ENCODE results near the gene KCTD21.
"Not testable (repeated sequence)": the region's sequence is repeated elsewhere in the genome, so short reads cannot be mapped to it uniquely, and the experiment has no call there.

Gene KCTD21

DNA sequence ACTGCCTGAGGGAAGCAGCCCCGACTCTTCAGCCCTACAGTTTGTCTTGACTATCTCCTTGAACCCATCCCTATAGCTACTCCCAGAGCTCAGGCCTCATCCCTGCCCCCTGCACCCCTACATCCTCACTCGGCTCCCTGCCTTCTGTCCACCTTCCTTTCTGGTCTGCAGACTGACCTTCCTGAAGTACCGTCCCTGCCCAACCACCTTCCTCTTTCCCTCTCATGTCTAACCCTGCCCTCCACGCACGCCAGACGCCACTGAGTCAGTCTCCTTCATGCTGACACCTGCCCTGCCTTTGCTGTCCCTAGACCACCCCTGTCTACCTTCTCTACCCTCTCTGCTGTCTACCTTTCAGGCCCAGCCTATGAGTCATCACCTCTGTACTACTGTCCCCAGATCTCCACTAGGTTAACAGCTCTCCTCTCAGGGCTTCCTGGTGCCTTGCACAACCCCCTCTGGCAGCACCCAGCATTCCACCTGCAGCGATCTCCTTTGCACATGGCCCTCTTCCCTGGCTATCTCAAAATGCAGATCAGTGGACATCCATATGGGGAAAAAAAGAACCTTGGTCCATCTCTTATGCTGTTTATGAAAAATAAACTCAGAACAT lies 8.9 kb downstream of the KCTD21 start:
- no peak for DNase-seq (ENCODE audit: low read depth in 2 of 2, low spot score in 1 of 2)

DNA sequence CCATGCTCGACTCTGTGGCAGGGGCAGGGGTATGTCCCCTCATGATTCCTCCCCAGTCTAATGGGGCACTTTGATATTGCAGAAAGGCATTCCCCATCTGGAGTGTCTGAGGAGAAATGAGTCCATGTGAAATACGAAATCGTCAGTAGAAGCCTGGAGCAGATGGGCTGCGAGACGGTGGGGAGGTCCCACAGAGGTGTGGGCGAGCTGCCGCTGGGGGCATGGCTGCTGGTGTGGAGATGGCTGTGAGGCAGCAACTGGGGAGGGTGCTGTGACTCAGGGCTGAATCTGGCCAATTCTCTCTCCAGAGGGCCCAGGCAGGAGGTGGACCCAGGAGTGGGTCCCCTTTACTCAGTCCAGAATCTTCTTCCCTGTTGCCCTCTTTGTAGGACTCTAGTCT lies 11.2 kb downstream of the KCTD21 start:
- no peak for DNase-seq (ENCODE audit: low read depth in 2 of 2, low spot score in 1 of 2)

DNA sequence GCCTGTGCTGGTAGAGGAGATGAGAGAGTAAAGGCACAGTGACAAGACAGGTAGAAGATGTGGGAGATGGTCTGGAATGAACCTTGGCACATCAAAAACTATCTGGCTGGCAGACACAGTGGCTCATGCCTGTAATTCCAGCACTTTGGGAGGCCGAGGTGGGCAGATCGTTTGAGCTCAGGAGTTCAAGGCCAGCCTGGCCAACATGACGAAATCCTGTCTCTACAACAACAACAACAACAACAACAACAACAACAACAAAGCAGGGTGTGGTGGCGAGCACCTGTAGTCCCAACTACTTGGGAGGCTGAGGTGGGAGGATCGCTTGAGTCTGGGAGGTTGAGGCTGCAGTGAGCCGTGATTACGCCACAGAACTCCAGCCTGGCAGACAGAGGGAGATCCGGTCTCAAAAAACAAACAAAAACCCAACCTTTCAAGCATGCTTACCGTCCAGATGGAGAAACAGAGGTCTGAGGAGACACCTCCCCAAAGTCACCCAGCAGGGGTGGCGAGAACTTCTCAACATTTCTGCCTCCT lies 11.8 kb downstream of the KCTD21 start:
- no peak for DNase-seq (ENCODE audit: low read depth in 2 of 2, low spot score in 1 of 2)

DNA sequence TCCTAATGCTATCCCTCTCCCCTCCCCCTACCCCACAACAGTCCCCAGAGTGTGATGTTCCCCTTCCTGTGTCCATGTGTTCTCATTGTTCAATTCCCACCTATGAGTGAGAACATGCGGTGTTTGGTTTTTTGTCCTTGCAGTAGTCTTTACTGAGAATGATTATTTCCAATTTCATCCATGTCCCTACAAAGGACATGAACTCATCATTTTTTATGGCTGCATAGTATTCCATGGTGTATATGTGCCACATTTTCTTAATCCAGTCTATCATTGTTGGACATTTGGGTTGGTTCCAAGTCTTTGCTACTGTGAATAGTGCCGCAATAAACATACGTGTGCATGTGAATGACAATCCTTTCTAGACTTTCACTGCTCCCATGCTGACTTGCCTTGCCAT lies 12.6 kb downstream of the KCTD21 start:
- DNase-seq (ENCODE audit: low read depth in 2 of 2, low spot score in 1 of 2), result not testable (repeated sequence)

DNA sequence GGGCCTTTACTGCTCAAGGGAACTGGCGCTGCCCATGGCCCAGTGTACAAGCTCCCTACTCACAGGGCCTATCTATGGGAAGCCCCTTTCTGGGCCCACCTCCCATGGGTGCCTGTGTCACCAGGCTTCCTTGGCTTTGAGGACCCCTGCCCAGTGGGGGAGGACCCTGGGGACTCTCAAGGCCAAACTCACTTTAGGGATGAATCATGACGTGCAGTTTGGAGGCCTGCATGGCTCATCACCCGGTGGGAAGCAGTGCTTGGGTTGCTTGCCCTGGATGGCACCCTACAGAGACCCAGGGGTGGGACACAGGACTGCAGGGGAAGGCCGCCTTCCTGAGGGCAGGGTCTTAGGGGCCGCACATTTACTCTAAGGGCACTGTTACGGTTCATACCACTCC lies 16.5 kb downstream of the KCTD21 start:
- no peak for DNase-seq (ENCODE audit: low read depth in 2 of 2, low spot score in 1 of 2)

DNA sequence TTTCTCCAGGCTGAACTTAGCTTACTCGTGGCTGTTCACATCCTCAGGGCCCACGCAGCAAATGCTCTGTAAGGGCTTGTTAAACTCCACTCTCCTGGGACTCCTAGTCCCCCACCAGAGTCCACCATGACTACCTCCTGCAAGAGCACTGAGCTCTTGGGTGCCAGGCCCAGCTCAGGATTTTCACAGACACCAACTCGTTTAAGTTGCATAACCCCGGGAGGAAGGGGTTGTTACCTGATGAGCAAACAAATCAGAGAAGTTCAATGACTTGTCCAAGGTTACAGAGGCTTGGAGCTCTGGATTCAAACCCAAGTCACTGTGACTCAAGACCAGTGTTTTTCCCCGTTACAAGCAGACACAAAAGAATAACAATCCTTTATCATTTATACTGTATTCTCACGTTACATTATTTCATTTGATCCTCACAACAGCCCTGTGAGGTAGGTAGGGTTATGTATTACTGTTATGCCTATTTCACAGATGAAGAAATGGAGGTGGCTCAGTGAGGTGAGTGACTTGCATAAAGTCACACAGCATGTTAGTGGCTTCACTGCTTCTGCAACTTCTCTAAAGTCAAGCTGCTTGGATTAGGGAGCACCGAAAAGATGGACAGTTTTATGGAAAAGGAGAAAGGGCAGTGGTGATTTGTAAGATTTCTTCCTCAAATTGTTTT lies 17.4 kb downstream of the KCTD21 start:
- DNase-seq (ENCODE audit: low read depth in 2 of 2, low spot score in 1 of 2), result no peak

DNA sequence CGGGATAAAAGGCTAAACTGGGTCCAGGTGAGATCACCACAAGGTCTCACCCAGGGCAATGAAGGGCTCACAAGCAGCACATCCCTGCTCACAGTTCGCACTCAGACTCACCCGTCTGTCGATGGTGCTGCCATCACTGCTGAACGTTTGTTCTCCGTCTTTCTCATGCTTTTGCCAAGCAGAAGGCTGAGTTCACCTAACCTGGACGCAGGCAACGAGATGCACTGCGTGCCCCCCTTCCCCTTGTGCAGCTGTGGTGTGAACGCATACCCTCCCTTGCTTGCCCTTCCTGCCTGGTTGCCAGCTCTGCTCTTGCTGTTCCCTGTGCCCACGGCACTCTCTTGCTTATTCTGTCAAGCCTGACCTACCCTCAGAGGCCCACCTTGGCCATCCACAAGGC lies 18.0 kb downstream of the KCTD21 start:
- no peak for DNase-seq (ENCODE audit: low read depth in 2 of 2, low spot score in 1 of 2)

DNA sequence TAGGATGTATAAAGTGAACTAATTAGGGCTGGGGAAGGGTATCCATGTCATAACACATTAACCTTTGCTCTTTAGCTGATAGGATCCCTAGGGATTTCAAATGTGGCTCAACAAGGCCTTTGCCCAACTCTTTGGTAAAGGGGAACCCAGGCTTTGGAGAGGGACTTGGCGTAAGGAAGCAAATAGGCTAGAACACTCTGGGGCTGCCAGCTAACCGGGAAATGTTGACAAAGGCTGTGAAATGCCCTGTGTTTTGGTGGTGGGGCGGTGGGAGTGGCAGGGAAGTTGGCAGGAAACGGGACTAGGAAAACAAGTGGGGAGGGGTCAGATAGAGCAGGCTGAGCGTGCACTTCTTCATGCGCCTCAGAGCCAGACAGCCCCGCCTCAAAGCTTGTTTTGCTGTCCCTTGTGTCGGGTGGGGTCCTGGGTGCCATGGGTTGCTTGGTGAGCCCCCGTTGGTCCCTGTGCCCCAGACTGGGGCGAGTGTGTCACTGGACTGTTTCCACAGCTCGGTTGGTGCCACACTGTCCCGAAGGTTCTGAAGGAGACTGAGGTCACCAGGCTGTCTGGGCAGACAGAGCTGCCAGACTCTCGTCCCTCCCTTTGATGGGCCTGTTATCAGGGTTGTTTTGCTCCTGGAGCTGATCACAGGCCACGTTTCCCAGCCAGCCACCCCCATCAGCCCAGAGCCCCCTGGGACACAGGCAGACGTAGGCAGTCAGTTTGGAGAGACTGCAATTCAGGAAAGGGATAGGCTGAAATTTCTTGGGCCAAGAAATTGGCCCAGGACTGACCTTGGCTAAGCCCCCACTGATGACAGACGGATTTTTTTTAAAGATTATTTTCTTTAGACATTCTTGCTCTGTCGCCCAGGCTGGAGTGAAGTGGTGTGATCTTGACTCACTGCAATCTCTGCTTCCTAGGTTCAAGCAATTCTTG lies 19.6 kb downstream of the KCTD21 start:
- DNase-seq (ENCODE audit: low read depth in 2 of 2, low spot score in 1 of 2), result no peak

DNA sequence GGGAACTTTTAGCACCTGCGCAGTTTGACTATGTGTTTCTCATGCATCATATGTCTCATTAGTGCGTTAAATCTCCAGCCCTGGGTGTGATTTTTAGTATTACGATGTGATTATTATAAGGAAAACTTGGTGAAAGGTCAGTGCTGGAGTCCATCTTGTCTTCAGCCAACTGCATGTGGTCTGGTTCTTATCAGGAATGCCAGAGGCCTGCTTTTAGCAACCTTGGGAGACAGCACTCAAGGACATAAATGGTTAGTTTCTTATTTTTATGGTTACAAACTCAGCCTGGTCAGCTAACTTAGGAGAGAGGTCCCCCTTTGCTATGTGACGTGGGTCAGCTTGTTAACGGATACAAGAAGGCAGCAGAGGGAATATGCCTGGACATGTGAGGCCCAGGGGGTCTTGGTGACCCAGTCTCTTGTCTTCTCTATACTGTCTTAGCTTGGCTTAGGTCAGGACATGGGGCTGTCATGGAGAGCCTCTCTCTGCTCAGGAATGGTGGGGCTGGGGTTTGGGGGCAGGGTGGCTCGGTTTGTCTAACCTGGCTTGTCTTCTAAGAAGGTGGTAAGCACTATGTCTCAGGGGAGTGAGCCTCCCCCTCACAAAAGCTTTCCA lies 21.5 kb downstream of the KCTD21 start:
- DNase-seq (ENCODE audit: low read depth in 2 of 2, low spot score in 1 of 2), result no peak

DNA sequence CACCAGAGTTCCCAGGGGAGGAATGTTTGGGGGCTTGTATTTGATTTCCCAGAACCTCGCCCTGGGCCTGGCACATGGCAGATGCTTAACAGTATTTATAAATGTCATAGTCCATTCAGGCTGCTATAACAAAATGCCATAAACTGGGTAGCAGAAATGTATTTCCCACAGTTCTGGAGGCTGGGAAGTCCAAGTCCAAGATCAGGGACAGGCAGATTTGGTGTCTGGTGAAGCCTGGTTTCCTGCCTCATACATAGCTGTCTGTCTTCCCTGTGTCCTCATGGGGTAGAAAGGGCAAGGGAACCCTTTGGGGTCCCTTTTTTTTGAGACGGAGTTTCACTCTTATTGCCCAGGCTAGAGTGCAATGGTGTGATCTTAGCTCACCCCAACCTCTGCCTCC lies 24.0 kb downstream of the KCTD21 start:
- no peak for DNase-seq (ENCODE audit: low read depth in 2 of 2, low spot score in 1 of 2)

DNA sequence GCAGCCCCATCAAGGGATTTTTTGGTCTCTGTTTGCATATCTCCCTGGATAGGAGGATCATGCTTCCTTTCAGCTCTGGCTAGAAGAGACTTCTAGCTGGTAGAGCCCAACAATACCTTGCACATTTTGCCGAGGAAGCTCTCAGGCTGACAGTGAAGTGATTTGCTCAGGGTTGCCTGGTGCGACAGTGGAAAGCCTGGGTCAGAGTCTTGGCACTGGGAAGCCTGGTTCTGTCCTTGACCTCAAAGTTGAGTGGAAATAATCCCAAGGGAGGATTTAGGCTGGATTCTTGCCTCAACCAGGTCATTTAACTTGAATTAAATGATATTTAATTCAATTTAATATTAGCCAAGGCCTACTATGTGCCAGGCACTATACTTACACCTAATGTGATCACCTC lies 24.6 kb downstream of the KCTD21 start:
- DNase-seq (ENCODE audit: low read depth in 2 of 2, low spot score in 1 of 2), result no peak

DNA sequence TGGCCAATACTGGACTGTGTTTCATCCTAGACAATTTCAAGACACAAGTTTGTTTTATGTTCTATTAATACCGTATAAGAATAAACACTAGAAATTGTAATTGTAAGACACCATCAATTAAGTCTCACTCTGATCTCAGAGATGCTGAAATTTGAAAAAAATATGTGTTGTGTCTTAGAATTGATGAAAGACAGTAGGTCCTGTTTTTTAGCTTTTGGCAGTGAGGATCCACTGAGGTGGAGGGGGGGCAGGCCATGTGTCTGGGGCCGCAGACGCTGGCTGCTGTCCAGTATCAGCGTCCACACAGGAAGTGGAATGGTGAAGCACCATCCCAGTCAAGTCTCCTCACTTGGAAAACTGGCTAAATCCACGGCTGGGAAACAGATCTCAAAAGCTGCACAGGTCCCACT lies 26.5 kb downstream of the KCTD21 start:
- DNase-seq (ENCODE audit: low read depth in 2 of 2, low spot score in 1 of 2), result no peak

DNA sequence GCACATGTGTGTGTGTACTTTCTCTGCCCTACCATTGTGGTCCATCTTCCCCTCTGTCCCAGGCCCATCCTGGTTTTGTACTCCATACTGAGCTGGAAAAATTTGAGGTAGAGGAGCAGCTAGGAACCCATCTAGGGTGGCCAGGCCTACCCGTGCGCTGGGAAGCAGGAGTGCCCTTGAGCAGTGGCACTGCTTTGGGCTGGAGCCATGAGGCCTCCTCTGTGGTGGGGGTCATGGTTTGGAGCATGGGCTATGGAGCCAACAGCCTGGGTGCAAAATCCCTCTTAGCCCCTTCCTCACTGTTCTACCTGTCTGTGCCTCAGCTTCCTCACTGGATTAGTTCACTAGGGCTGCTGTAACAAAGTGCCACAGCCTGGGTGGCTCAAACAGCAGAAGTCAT lies 27.1 kb downstream of the KCTD21 start:
- no peak for DNase-seq (ENCODE audit: low read depth in 2 of 2, low spot score in 1 of 2)

DNA sequence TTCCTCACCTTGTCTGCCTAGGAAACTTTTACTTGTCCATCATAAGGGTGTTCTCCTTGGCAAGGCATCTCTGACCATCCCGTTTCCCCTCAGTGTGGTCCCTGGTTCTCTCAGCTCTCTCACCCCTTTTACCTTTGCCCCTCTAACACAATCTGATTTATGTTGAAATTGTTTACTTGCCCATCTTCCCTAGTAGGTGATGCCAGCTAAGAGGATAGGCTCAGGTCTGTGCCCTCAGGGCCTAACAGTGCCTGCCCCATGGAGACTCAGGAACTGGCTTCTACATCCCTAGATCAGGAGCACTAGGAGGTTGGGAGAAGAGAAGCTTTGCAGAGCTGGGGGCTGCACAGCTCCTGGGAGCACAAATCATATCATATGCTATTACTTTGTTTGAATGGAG lies 27.9 kb downstream of the KCTD21 start:
- no peak for DNase-seq (ENCODE audit: low read depth in 2 of 2, low spot score in 1 of 2)

DNA sequence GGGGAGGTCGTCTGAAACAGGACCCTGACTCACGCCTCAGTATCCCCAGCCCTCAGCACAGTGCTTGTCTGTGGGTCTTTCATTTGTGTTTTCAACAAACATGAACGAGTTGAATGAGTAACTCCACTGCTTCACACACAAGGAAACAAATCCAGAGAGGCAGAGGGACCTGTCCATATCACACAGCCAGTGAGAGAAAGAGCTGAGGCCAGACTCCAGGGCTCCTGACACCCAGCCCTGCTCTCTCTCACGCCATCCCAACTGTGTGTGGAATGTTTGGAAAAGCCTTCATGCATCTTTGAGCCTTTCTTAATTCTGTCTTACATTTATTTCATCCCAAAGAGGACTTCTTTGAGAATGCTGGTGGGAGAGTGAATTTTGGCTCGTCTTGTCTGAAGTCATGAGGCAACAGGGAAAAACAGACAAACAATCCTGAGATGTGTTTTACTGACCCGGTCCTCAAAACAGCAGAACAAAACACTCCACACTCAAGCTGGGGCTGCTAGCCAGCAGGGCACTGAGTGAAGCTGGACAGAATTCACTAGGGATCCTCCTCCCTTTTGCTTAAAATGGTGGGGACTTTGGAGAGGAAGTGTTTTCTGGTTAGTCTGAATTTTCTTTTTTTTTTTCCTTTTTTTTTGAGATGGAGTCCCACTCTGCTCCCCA lies 29.3 kb downstream of the KCTD21 start:
- DNase-seq (ENCODE audit: low read depth in 2 of 2, low spot score in 1 of 2), result no peak

DNA sequence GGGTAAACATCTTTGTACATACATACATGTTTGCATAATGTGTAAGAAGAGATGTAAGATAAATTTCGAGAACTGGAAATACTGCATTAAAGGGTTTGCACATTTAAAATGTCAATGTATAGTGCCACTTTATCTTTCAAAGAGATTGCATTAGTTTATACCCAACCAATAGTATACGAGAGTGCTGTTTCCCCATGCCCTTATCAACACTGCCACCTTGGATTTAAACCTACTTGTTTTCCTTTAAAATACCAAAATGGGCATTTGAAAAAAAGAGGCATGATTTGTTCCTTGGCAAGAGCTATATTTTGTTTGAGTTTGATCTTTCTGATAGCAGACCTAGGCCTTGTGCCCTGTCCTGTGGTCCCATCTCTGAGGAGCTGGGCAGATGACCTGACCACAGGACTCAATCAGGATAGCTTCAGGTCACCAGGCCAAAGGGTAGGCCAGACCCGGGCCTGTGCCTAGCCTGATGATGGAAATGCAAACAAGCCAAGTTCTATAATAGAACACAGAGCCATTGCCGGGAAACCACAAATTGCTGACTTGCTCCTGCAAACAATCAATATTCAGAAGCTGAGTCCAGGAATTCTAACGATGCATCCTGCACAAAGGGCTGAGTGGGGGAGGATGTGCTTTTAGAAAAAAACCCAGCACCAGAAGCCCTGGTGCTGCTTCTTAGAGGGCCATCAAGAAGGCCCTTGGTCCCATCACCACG lies 32.1 kb downstream of the KCTD21 start:
- no peak for DNase-seq (ENCODE audit: low read depth in 2 of 2, low spot score in 1 of 2)

DNA sequence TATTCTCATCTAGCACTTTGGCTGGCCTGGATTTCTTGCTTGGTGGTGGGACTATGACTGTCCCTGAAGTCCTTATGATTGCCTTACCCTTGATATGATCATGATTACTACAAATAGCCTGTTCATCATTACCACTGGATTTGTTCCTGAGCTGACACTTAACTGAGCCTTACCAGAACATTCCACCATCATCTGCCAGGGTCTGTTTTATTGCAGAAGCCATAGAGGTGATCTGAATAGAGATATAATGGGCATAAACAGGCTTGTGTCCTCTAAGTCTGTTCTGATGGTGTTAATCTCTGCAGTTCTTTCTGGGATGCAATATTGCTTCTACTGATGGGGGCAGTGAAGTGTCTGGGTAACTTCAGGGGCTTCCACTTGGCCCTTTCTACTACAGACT lies 36.6 kb downstream of the KCTD21 start:
- DNase-seq (ENCODE audit: low read depth in 2 of 2, low spot score in 1 of 2), result no peak

DNA sequence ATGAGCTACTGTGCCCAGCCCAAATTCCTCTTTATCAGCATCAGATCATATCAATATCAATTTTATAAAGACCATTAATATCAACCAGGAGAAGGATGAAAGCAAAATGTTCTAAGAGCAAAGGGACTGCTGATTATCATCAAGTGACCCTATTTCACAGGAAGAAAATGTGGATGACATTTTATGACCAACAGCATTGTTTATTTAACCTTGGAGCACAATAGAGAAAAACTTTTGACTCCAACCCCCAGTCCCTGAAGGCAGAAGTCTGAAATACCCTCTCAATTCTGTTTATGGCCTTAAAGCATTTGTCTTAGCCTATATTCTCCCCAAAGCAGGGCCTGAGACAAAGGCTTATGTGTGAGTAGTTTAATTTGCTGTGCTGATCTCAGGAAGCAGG lies 37.7 kb downstream of the KCTD21 start:
- DNase-seq (ENCODE audit: low read depth in 2 of 2, low spot score in 1 of 2), result no peak

DNA sequence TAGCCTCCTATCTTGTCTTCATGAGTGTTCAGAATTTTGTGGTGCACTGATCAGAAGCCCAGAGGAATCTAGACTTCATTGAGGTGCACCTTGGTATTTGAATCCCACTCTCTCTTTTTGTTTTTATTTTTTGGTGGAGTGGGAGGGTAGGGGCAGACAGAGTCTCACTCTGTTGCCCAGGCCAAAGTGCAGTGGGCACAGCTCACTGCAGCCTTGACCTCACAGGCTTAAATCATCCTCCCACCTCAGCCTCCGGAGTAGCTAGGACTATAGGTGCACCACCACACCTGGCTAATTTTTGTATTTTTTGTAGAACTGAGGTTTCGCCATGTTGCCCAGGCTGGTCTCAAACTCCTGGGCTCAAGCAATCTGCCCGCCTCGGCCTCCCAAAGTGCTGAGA lies 38.1 kb downstream of the KCTD21 start:
- no peak for DNase-seq (ENCODE audit: low read depth in 2 of 2, low spot score in 1 of 2)

DNA sequence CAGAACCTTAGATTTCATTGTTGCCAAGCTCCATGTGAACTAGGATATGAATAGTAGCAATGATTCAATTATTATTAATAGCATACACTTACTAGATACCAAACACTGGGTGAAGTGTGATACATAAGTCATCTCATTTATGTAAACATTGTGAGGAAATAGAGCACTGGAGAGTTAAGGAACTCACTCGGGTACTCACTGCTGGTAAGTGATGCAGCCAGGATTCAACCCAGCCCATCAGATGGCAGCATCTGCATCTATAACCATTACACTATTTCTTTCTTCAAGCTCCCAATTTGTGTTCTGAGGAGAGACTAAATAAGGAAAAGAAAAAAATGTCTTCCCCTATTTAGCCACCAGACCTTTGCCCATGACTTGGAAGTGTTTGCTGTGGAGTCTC lies 38.8 kb downstream of the KCTD21 start:
- DNase-seq (ENCODE audit: low read depth in 2 of 2, low spot score in 1 of 2), result no peak

Data from stimulated activated CD8-positive, alpha-beta memory T cell treated with anti-CD3 and anti-CD28 coated beads, Interleukin-4, amount 100 ng/mL, for 1 hour (primary cell).